GM10847 (cell line): ENCODE data around the gene TP53AIP1.

Experiments used
- POLR2A ChIP-seq: IDR thresholded peaks from 2 replicates; pipeline ENCODE4 v1.6.1; 2011; ENCODE audit not compliant: insufficient read length; ENCODE audit errors: extremely low read depth

TP53AIP1 gene

DNA sequence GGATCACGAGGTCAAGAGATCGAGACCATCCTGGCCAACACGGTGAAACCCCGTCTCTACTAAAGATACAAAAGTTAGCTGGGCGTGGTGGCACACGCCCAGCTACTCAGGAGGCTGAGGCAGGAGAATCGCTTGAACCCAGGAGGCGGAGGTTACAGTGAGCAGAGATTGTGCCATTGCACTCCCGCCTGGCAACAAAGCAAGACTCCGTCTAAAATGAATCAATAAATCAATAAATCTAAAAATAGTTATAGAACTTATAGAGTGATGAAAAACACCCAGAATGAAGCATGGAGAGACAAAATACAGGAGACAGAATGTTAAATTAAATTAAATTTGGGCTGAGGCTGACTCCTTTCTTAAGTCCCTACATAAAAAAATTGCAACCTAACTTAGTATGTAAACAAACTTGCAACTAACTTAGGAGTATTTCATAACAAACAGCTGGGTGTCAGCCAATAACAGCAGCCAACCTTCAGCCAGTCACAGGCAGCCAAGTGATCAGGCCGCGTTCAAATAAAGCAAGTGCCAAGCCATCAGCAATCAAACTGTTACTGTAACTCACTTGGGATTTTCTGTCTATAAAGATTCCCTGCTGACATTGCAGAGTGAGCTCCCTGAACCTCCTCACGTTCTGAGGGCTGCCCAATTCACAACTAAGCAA is 7.3 kb upstream of the TP53AIP1 start:
- TF ChIP-seq POLR2A = no peak

- TF ChIP-seq POLR2A = no peak
These were observed 5.9 kb upstream of the TP53AIP1 start for GRCh38 chr11:128948583-128948982.

- no peak for TF ChIP-seq POLR2A
These were observed 5.1 kb upstream of the TP53AIP1 start for GRCh38 chr11:128947773-128948172.

- no peak for TF ChIP-seq POLR2A
These were observed 4.0 kb upstream of the TP53AIP1 start for GRCh38 chr11:128946648-128947047.

GRCh38 chr11:128943428-128943976 is 831 bp upstream of the TP53AIP1 start:
- TF ChIP-seq POLR2A = no peak

DNA sequence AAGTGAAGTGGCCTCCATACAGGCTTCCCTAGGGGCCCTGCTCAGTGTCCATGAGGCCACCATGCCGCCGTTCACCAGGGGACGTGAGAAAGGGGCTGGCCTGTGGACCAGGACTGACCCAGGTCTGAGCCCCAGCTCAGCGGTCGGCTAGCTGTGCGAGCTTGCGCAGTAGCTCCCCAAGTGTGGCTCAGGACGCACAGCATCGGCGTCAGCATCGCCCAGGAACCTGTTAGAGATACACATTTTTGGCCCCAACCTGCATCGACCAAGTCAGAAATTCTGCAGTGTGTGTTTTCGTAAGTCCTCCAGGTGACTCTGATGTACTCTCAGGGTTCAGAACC is 429 bp downstream of the TP53AIP1 start:
- no peak for TF ChIP-seq POLR2A

DNA sequence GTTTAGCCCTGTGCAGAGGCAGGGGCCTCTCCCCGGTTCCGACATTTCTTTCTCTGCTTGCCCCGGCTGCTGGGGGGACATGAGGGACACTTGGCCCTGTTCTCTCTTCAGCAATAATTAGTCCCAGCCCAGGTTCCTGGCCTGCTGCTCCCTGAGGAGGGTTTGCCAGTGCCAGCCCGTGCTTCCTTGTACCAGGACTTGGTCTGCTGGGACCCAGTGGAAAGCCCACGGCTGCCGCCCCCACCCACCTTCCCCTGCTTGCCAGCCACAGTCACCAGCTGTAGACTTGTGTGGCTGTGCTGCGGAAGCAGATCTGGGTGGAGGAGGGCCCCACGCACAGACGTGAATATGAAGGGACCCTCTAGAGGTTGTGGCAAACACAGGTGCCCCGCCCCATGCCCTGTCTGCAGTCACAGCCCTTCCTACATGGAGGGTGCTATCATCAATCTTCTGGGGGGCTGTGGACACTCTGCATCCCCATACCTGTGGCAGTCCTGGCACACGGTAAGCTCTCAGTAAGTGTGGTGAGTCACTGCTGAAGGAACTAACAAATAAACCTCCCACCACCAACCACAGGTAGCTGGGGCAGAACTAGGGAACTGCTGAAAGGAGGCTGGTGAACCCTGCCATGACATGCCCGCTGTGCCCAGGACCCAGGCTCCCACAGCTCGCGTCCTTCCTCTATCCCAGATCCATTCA is 949 bp downstream of the TP53AIP1 start:
- TF ChIP-seq POLR2A = no peak

GRCh38 chr11:128941110-128941509 is 1.6 kb downstream of the TP53AIP1 start:
- no peak for TF ChIP-seq POLR2A

- TF ChIP-seq POLR2A = no peak
These were observed 2.1 kb downstream of the TP53AIP1 start for GRCh38 chr11:128940603-128941002.

- no peak for TF ChIP-seq POLR2A
These were observed 2.5 kb downstream of the TP53AIP1 start for GRCh38 chr11:128940156-128940555.

GRCh38 chr11:128939591-128939990 is 3.1 kb downstream of the TP53AIP1 start:
- TF ChIP-seq POLR2A = no peak

- no peak for TF ChIP-seq POLR2A
These were observed 4.3 kb downstream of the TP53AIP1 start for GRCh38 chr11:128938156-128938885.

GRCh38 chr11:128937480-128937879 is 5.2 kb downstream of the TP53AIP1 start:
- no peak for TF ChIP-seq POLR2A

DNA sequence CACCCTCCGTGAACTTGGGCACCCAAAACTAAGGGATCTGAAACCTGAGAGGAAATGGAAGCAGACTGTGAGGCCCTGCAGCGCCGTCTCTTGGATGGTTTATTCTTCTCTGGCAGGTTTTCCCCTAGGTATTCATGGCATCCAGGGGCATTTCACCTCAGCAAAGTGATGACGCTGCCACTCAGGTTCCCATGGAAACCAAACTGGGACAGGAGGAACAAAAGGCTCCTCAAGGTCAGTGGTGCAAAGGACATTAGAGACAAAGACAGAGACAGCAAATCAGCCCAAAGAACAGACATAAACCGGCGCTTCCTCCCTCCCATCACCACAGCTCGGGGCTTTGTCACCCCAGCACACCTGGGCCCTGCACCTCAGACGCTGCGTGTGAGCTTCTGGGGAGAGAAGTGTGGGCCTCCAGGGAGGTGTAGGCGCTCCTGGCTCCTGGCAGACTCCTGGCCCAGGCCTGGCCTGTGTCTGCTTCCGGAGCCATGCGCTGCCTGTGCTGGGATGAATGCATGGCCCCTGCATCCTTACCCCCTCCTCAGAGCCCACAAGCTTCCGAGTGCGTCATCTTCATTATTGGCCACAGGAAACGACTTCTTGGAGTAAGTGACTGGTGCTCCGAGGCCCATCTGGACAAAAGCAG is 5.9 kb downstream of the TP53AIP1 start:
- TF ChIP-seq POLR2A = no peak

DNA sequence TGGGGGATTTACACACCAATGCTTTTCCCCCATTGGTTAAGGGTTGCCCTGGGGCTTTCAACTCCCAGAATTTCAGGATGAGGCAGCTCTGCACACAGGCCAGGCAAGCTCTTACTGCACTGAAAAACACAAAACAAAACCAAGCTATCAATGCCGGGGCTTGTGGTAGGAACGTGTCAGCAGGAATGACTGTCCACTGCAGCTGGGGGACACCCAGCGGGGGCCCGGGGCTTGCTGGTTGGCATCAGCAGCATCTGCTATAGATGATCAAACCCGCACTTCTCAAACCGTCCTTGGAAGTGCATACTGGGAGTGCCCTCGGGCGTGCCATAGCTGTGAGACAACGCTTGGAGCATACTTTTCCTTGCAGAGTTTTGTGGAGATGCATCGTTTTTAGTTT is 7.7 kb downstream of the TP53AIP1 start:
- no peak for TF ChIP-seq POLR2A

DNA sequence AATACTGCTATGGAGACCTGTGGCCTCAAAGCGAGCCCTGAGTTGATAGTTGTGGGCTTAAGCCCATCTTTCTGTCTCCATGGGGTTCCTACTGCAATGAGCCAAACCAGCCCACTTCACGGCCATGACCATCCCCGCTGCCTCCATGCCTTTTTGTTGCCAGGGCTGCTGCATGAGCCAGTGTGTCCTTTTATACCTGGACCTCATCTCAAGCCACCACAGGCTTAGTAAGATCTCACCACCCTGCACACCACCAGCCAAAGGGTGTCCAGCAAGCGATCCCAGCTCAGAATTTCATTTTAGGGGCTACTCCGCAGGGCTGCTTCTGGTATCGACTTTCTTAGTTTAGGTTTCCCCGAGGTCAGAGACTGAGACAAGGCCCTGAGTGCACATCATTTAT is 8.3 kb downstream of the TP53AIP1 start:
- TF ChIP-seq POLR2A = no peak

GRCh38 chr11:128933481-128934178 is 9.0 kb downstream of the TP53AIP1 start:
- TF ChIP-seq POLR2A = no peak
